OCI-LY1 (cell line): Measurements from ENCODE around the gene USP6NL.

Experiments used
- EZH2 ChIP-seq: fragments of 200-600 bp; sonication (generic), shearing (Covaris generic); IDR thresholded peaks from 2 replicates; pipeline ENCODE4 v1.8.0; 2017; ENCODE audit warnings: borderline replicate concordance, mixed run types, mild to moderate bottlenecking, antibody characterized with exemption, low read length, moderate library complexity, mixed read lengths
- TF ChIP-seq, protein P1 (sequence below): fragments of 200-600 bp; sonication (generic), shearing (Covaris generic); IDR thresholded peaks from 2 replicates; pipeline ENCODE4 v1.5.1; 2017; ENCODE audit warnings: mild to moderate bottlenecking, antibody characterized with exemption, low read length, moderate library complexity, mixed read lengths

- TF ChIP-seq, protein P1, sequence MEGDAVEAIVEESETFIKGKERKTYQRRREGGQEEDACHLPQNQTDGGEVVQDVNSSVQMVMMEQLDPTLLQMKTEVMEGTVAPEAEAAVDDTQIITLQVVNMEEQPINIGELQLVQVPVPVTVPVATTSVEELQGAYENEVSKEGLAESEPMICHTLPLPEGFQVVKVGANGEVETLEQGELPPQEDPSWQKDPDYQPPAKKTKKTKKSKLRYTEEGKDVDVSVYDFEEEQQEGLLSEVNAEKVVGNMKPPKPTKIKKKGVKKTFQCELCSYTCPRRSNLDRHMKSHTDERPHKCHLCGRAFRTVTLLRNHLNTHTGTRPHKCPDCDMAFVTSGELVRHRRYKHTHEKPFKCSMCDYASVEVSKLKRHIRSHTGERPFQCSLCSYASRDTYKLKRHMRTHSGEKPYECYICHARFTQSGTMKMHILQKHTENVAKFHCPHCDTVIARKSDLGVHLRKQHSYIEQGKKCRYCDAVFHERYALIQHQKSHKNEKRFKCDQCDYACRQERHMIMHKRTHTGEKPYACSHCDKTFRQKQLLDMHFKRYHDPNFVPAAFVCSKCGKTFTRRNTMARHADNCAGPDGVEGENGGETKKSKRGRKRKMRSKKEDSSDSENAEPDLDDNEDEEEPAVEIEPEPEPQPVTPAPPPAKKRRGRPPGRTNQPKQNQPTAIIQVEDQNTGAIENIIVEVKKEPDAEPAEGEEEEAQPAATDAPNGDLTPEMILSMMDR: no peak
- TF ChIP-seq EZH2: no peak
Observed at GRCh38 chr10:11610826-11611247, 613 bp downstream of the USP6NL start.
